ENCODE data around the gene ITPR3. TPM values are rescaled to one million over a fixed set of nuclear protein-coding genes. Genes with fewer than 3 reads are reported as not detected.

The ITPR3 gene
- total RNA-seq, 1 donor from 2014 or later = 42.9 TPM

GRCh38 chr6:33636655-33637054 lies 15.5 kb downstream of the ITPR3 start:
- peaks cover 21% of the 10 kb centered on the region for H3K36me3 Mint-ChIP-seq (ENCODE audit: low read depth)
- intact Hi-C loops (cut with micrococcal nuclease) = no loop called here

GRCh38 chr6:33638556-33638955 lies 17.4 kb downstream of the ITPR3 start:
- H3K4me3 Mint-ChIP-seq = no peak overlapping the region
- intact Hi-C loops (cut with micrococcal nuclease) = no loop called here
- H3K27me3 Mint-ChIP-seq (ENCODE audit: insufficient read depth) = no peaks in the 10 kb centered on the region
- H3K9me3 Mint-ChIP-seq = no peaks in the 10 kb centered on the region
- peaks cover 38% of the 10 kb centered on the region for H3K4me1 Mint-ChIP-seq (ENCODE audit: low read depth)
- DNase-seq (ENCODE audit: low spot score) = no peak
- H3K27ac Mint-ChIP-seq = no peak overlapping the region
- H3K36me3 Mint-ChIP-seq (ENCODE audit: low read depth) = peaks cover 17% of the 10 kb centered on the region

More at GRCh38 chr6:33636655-33637054, 15.5 kb downstream of the ITPR3 start:
- Mint-ChIP-seq H3K4me1 (ENCODE audit: low read depth) (peaks cover 51% of the 10 kb centered on the region), H3K27me3 (ENCODE audit: insufficient read depth) (no peaks in the 10 kb centered on the region), H3K9me3 (no peaks in the 10 kb centered on the region), H3K27ac (no peak overlapping the region), H3K4me3 (no peak overlapping the region)
- DNase-seq (ENCODE audit: low spot score) = no peak

GRCh38 chr6:33639559-33639958 lies 18.4 kb downstream of the ITPR3 start:
- Mint-ChIP-seq H3K4me3 (no peak overlapping the region), H3K27me3 (ENCODE audit: insufficient read depth) (no peaks in the 10 kb centered on the region), H3K27ac (no peak overlapping the region), H3K36me3 (ENCODE audit: low read depth) (peaks cover 14% of the 10 kb centered on the region), H3K4me1 (ENCODE audit: low read depth) (peaks cover 30% of the 10 kb centered on the region), H3K9me3 (no peaks in the 10 kb centered on the region)
- DNase-seq (ENCODE audit: low spot score) = no peak
- intact Hi-C loops (cut with micrococcal nuclease) = no loop called here

GRCh38 chr6:33640361-33640760 lies 19.2 kb downstream of the ITPR3 start:
- H3K27me3 Mint-ChIP-seq (ENCODE audit: insufficient read depth) = no peaks in the 10 kb centered on the region
- intact Hi-C loops (cut with micrococcal nuclease) = no loop called here
- DNase-seq (ENCODE audit: low spot score) = no peak
- no peaks in the 10 kb centered on the region for H3K9me3 Mint-ChIP-seq
- peaks cover 23% of the 10 kb centered on the region for H3K4me1 Mint-ChIP-seq (ENCODE audit: low read depth)
- H3K36me3 Mint-ChIP-seq (ENCODE audit: low read depth) = peaks cover 11% of the 10 kb centered on the region
- H3K4me3 Mint-ChIP-seq = no peak overlapping the region
- no peak overlapping the region for H3K27ac Mint-ChIP-seq

- Mint-ChIP-seq H3K9me3 (no peaks in the 10 kb centered on the region), H3K4me3 (no peak overlapping the region), H3K27ac (no peak overlapping the region), H3K36me3 (ENCODE audit: low read depth) (peaks cover 11% of the 10 kb centered on the region), H3K4me1 (ENCODE audit: low read depth) (peaks cover 20% of the 10 kb centered on the region), H3K27me3 (ENCODE audit: insufficient read depth) (no peaks in the 10 kb centered on the region)
- intact Hi-C loops (cut with micrococcal nuclease) = no loop called here
- DNase-seq (ENCODE audit: low spot score) = no peak
Measured at GRCh38 chr6:33641144-33641543, 20.0 kb downstream of the ITPR3 start.

- DNase-seq (ENCODE audit: low spot score) = no peak
- Mint-ChIP-seq H3K4me1 (ENCODE audit: low read depth) (peaks cover 15% of the 10 kb centered on the region), H3K27me3 (ENCODE audit: insufficient read depth) (no peaks in the 10 kb centered on the region), H3K27ac (no peak overlapping the region), H3K9me3 (no peaks in the 10 kb centered on the region), H3K4me3 (no peak overlapping the region), H3K36me3 (ENCODE audit: low read depth) (peaks cover 6% of the 10 kb centered on the region)
- intact Hi-C loops (cut with micrococcal nuclease) = no loop called here
Measured at GRCh38 chr6:33641602-33642001, 20.5 kb downstream of the ITPR3 start.

GRCh38 chr6:33642897-33643296 lies 21.8 kb downstream of the ITPR3 start:
- Mint-ChIP-seq H3K4me3 (no peak overlapping the region), H3K27ac (no peak overlapping the region), H3K27me3 (ENCODE audit: insufficient read depth) (no peaks in the 10 kb centered on the region), H3K36me3 (ENCODE audit: low read depth) (peaks cover 11% of the 10 kb centered on the region), H3K4me1 (ENCODE audit: low read depth) (peaks cover 22% of the 10 kb centered on the region), H3K9me3 (no peaks in the 10 kb centered on the region)
- intact Hi-C loops (cut with micrococcal nuclease) = no loop called here
- no peak for DNase-seq (ENCODE audit: low spot score)

GRCh38 chr6:33651403-33651802 lies 30.3 kb downstream of the ITPR3 start:
- no peak for DNase-seq (ENCODE audit: low spot score)
- Mint-ChIP-seq H3K27ac (no peak overlapping the region), H3K27me3 (ENCODE audit: insufficient read depth) (no peaks in the 10 kb centered on the region), H3K36me3 (ENCODE audit: low read depth) (peaks cover 14% of the 10 kb centered on the region), H3K4me1 (ENCODE audit: low read depth) (peaks cover 22% of the 10 kb centered on the region), H3K4me3 (no peak overlapping the region), H3K9me3 (no peaks in the 10 kb centered on the region)
- intact Hi-C loops (cut with micrococcal nuclease) = no loop called here

GRCh38 chr6:33652002-33652401 lies 30.9 kb downstream of the ITPR3 start:
- intact Hi-C loops (cut with micrococcal nuclease) = no loop called here
- Mint-ChIP-seq H3K4me1 (ENCODE audit: low read depth) (peaks cover 22% of the 10 kb centered on the region), H3K4me3 (no peak overlapping the region), H3K9me3 (no peaks in the 10 kb centered on the region), H3K27ac (no peak overlapping the region), H3K27me3 (ENCODE audit: insufficient read depth) (no peaks in the 10 kb centered on the region), H3K36me3 (ENCODE audit: low read depth) (peaks cover 14% of the 10 kb centered on the region)
- no peak for DNase-seq (ENCODE audit: low spot score)

GRCh38 chr6:33654831-33655554 lies 33.9 kb downstream of the ITPR3 start:
- Mint-ChIP-seq H3K9me3 (no peaks in the 10 kb centered on the region), H3K27me3 (ENCODE audit: insufficient read depth) (no peaks in the 10 kb centered on the region), H3K4me1 (ENCODE audit: low read depth) (peaks cover 9% of the 10 kb centered on the region), H3K36me3 (ENCODE audit: low read depth) (peaks cover 2% of the 10 kb centered on the region), H3K4me3 (no peak overlapping the region), H3K27ac (no peak overlapping the region)
- no peak for DNase-seq (ENCODE audit: low spot score)
- intact Hi-C loops (cut with micrococcal nuclease) = no loop called here

GRCh38 chr6:33656844-33657243 lies 35.7 kb downstream of the ITPR3 start:
- no peak for DNase-seq (ENCODE audit: low spot score)
- intact Hi-C loops (cut with micrococcal nuclease) = no loop called here
- no peak overlapping the region for H3K4me3 Mint-ChIP-seq
- H3K36me3 Mint-ChIP-seq (ENCODE audit: low read depth) = no peaks in the 10 kb centered on the region
- no peak overlapping the region for H3K27ac Mint-ChIP-seq
- no peaks in the 10 kb centered on the region for H3K27me3 Mint-ChIP-seq (ENCODE audit: insufficient read depth)
- no peaks in the 10 kb centered on the region for H3K9me3 Mint-ChIP-seq
- H3K4me1 Mint-ChIP-seq (ENCODE audit: low read depth) = peaks cover 9% of the 10 kb centered on the region

GRCh38 chr6:33658982-33659689 lies 38.0 kb downstream of the ITPR3 start:
- Mint-ChIP-seq H3K36me3 (ENCODE audit: low read depth) (peaks cover 2% of the 10 kb centered on the region), H3K27me3 (ENCODE audit: insufficient read depth) (no peaks in the 10 kb centered on the region), H3K4me3 (no peak overlapping the region), H3K4me1 (ENCODE audit: low read depth) (peaks cover 9% of the 10 kb centered on the region), H3K27ac (no peak overlapping the region), H3K9me3 (no peaks in the 10 kb centered on the region)
- DNase-seq (ENCODE audit: low spot score) = no peak
- intact Hi-C loops (cut with micrococcal nuclease) = no loop called here

GRCh38 chr6:33659986-33660385 lies 38.9 kb downstream of the ITPR3 start:
- Mint-ChIP-seq H3K9me3 (no peaks in the 10 kb centered on the region), H3K36me3 (ENCODE audit: low read depth) (peaks cover 2% of the 10 kb centered on the region), H3K27ac (no peak overlapping the region), H3K4me1 (ENCODE audit: low read depth) (peaks cover 2% of the 10 kb centered on the region), H3K4me3 (no peak overlapping the region), H3K27me3 (ENCODE audit: insufficient read depth) (no peaks in the 10 kb centered on the region)
- no peak for DNase-seq (ENCODE audit: low spot score)
- intact Hi-C loops (cut with micrococcal nuclease) = no loop called here
